ENCODE data around the gene ATP10D. TPM values are rescaled to one million over a fixed set of nuclear protein-coding genes. Genes with fewer than 3 reads are reported as not detected.

Gene ATP10D
- total and polyA plus RNA-seq, 2 donors (not counting 1 experiment from before 2014, with no cell fraction given), result 16.1 to 36.2 TPM

GRCh38 chr4:47577779-47578553, 92.9 kb downstream of the ATP10D start:
- H3K27me3 ChIP-seq (replicated peaks in 1 of 4; ENCODE audit: control extremely low read depth in 1 of 4, control insufficient read depth in 3 of 4, insufficient read depth in 4 of 4, low read length in 3 of 4), result no peaks in the 10 kb centered on the region
- no peak for DNase-seq

More at GRCh38 chr4:47577779-47578553, 92.9 kb downstream of the ATP10D start:
- H3K27me3 Mint-ChIP-seq, result no peaks in the 10 kb centered on the region
- Histone ChIP-seq H4K20me1 (ENCODE audit: control insufficient read depth, insufficient read depth, low read length, poor library complexity, severe bottlenecking) (no peaks in the 10 kb centered on the region), H3K27ac (ENCODE audit: low read length in 2 of 2) (no peak overlapping the region), H3K4me2 (replicated peaks; ENCODE audit: low read depth, low read length, poor library complexity, severe bottlenecking) (no peak overlapping the region), H3K9me3 (ENCODE audit: control extremely low read depth in 1 of 3, control insufficient read depth in 2 of 3, insufficient read depth in 1 of 3, low read length in 2 of 3) (peaks cover 0 to 2% (median 0%) of the 10 kb centered on the region in 3 donors), H2AFZ (ENCODE audit: insufficient read depth, low read depth, low read length, poor library complexity, severe bottlenecking) (no peak overlapping the region), H3K9ac (ENCODE audit: low read length) (no peak overlapping the region), H3K4me3 (ENCODE audit: control extremely low read depth in 1 of 5, extremely low read depth in 1 of 5, insufficient read depth in 1 of 5, low read depth in 2 of 5, low read length in 4 of 5) (no peak overlapping the region), H3K4me1 (ENCODE audit: control insufficient read depth in 2 of 2, insufficient read depth in 2 of 2, low read length in 2 of 2) (no peaks in the 10 kb centered on the region), H3K36me3 (replicated peaks in 1 of 2; ENCODE audit: control extremely low read depth in 1 of 2, control insufficient read depth in 1 of 2, extremely low read depth in 1 of 2, insufficient read depth in 2 of 2, low read length in 1 of 2) (peaks cover 19 to 88% of the 10 kb centered on the region in 2 experiments), H3K79me2 (ENCODE audit: control insufficient read depth, insufficient read depth, low read length) (no peaks in the 10 kb centered on the region)
- no peaks in the 10 kb centered on the region for H3K4me1 Mint-ChIP-seq
- 100% methylated on average over 3 of the region's 7 CpGs for WGBS (ENCODE audit: insufficient coverage)
- intact Hi-C loops (cut with micrococcal nuclease), result no loop called here
- H3K4me3 Mint-ChIP-seq, result no peak overlapping the region
- TF ChIP-seq CTCF (IDR thresholded peaks at IDR 0.05) (no peak), EZH2 (IDR thresholded peaks at IDR 0.05; ENCODE audit: borderline replicate concordance, insufficient read depth, low read depth, low read length, poor library complexity, severe bottlenecking) (no peak)
- ChIA-PET POLR2A (no interaction called here), CTCF (interaction anchor here (0.9 kb wide), 1 partner anchor 11 kb away, joined by 4 read pairs; no protein-coding TSS in a partner anchor)
- ATAC-seq (ENCODE audit: low read depth), result no peak
- no peaks in the 10 kb centered on the region for H3K9me3 Mint-ChIP-seq (ENCODE audit: insufficient read depth)
- no peak overlapping the region for H3K27ac Mint-ChIP-seq
